ENCODE measurements around the gene PROCR. TPM values are rescaled to one million over a fixed set of nuclear protein-coding genes. Genes with fewer than 3 reads are reported as not detected.
A peak's percentile ranks its signal among the peaks of the same experiment; 100 is the strongest.

PROCR gene
- total RNA-seq (10 to 100 TPM; 12.4 to 53.5 (median 33.8) TPM), polyA plus RNA-seq (10 to 100 TPM; 12.9 to 22.8 (median 17.6) TPM)

- Histone ChIP-seq H3K4me3 (peak within 1 kb of the TSS; percentile 21 to 44 (median 40)), H3K36me3 (peaks cover 0 to 5% (median 0%) of the 10 kb centered on the region in 4 donors), H3K9me3 (no peaks in the 10 kb centered on the region), H3K27me3 (no peaks in the 10 kb centered on the region), H3K27ac (peak within 1 kb of the TSS; percentile 76 to 81 (median 78)), H3K4me1 (peaks cover 0 to 30% (median 15%) of the 10 kb centered on the region in 4 donors)
- DNase-seq: peak; percentile 95
- WGBS, 2 donors: 4 to 6% methylated on average over 16 of the region's 16 CpGs
- intact Hi-C loops (cut with DNase I): no loop called here
- TF ChIP-seq POLR2A (IDR thresholded peaks at IDR 0.05) (no peak), EP300 (IDR thresholded peaks at IDR 0.05) (no peak), CTCF (IDR thresholded peaks at IDR 0.05) (no peak), POLR2AphosphoS5 (IDR thresholded peaks at IDR 0.05) (peak in 3 of 4 donors; percentile 14 to 41 (median 25))
Observed at GRCh38 chr20:35171753-35172433, at the start of gene PROCR. TSS of gene PROCR (plus strand) at chr20:35172072. CDS start at chr20:35172155, 83 bp downstream.

- H3K4me3 ChIP-seq: no peak overlapping the region
- H3K36me3 ChIP-seq: peaks cover 12 to 96% (median 53%) of the 10 kb centered on the region in 4 donors
- H3K27me3 ChIP-seq: no peaks in the 10 kb centered on the region
- no peak for DNase-seq
- H3K27ac ChIP-seq: no peak overlapping the region
- no peak for TF ChIP-seq POLR2A (IDR thresholded peaks at IDR 0.05)
- no peak for TF ChIP-seq POLR2AphosphoS5 (IDR thresholded peaks at IDR 0.05)
- H3K4me1 ChIP-seq: no peaks in the 10 kb centered on the region
- WGBS, 2 donors: 87 to 97% methylated on average over 5 of the region's 5 CpGs
- H3K9me3 ChIP-seq: no peaks in the 10 kb centered on the region
- intact Hi-C loops (cut with DNase I): no loop called here
Observed at GRCh38 chr20:35122756-35123405, 49.0 kb upstream of the PROCR start.

GRCh38 chr20:35125753-35126152 is 46.1 kb upstream of the PROCR start:
- Histone ChIP-seq H3K36me3 (peaks cover 12 to 89% (median 44%) of the 10 kb centered on the region in 4 donors), H3K4me1 (no peaks in the 10 kb centered on the region), H3K27ac (no peak overlapping the region), H3K27me3 (no peaks in the 10 kb centered on the region), H3K4me3 (no peak overlapping the region), H3K9me3 (no peaks in the 10 kb centered on the region)
- WGBS, 2 donors: 93 to 95% methylated on average over 5 of the region's 5 CpGs
- no peak for DNase-seq
- intact Hi-C loops (cut with DNase I): no loop called here
- TF ChIP-seq EP300 (IDR thresholded peaks at IDR 0.05) (no peak), POLR2A (IDR thresholded peaks at IDR 0.05) (no peak), CTCF (IDR thresholded peaks at IDR 0.05) (no peak), POLR2AphosphoS5 (IDR thresholded peaks at IDR 0.05) (no peak)

GRCh38 chr20:35129647-35130069 is 42.2 kb upstream of the PROCR start:
- peaks cover 3 to 85% (median 39%) of the 10 kb centered on the region in 4 donors for H3K36me3 ChIP-seq

More at GRCh38 chr20:35129647-35130069, 42.2 kb upstream of the PROCR start:
- no peak for DNase-seq
- 17 to 68% methylated on average over 2 of the region's 2 CpGs for WGBS, 2 donors
- H3K27me3 ChIP-seq: no peaks in the 10 kb centered on the region
- H3K4me3 ChIP-seq: no peak overlapping the region
- no peak overlapping the region for H3K27ac ChIP-seq
- intact Hi-C loops (cut with DNase I): no loop called here
- no peak for TF ChIP-seq CTCF (IDR thresholded peaks at IDR 0.05)
- no peak for TF ChIP-seq POLR2A (IDR thresholded peaks at IDR 0.05)
- no peak for TF ChIP-seq POLR2AphosphoS5 (IDR thresholded peaks at IDR 0.05)
- TF ChIP-seq EP300 (IDR thresholded peaks at IDR 0.05): no peak
- no peaks in the 10 kb centered on the region for H3K9me3 ChIP-seq
- H3K4me1 ChIP-seq: no peaks in the 10 kb centered on the region

All from sigmoid colon (tissue), 7 donors.